ENCODE results near the gene BOLA3.
"Not testable (repeated sequence)": the region's sequence is repeated elsewhere in the genome, so short reads cannot be mapped to it uniquely, and the experiment has no call there.

Gene BOLA3

DNA sequence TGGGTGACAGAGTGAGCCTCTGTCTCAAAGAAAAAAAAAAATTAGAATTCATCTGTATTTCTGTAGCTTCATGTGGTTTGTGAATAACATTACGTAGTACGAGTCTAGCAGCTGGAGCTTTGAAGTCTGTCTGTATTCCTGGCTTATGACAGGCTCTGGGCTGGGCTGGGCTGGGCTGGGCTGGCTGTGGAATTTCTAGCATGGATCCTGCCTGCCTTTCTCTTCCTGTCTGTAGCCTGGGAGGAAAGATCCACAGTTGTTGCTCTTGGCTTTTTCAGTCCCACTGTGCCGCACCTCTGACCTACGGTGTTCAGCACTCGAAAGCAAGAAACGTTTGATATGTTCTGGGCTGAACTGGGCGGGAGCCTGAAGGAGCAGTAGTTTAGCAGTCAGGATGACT is 55.4 kb downstream of the BOLA3 start:
- no peak overlapping the region for H2BK15ac ChIP-seq (ENCODE audit: low read depth, poor library complexity, severe bottlenecking)
- H3K14ac ChIP-seq (ENCODE audit: low read length in 2 of 2): no peak overlapping the region
- no peak overlapping the region for H3K9ac ChIP-seq (ENCODE audit: low read length)
- no peak overlapping the region for H2BK120ac ChIP-seq (ENCODE audit: low read depth, low read length)
- no peak overlapping the region for H2AK5ac ChIP-seq (ENCODE audit: low read length, severe bottlenecking)
- H3K79me1 ChIP-seq (replicated peaks; ENCODE audit: low read length, poor library complexity, severe bottlenecking): peaks cover 13% of the 10 kb centered on the region
- no peak overlapping the region for H3K4me3 ChIP-seq (ENCODE audit: insufficient read depth in 1 of 2, low read depth in 1 of 2, low read length in 2 of 2)
- H3K36me3 ChIP-seq (ENCODE audit: control insufficient read depth in 1 of 2, insufficient read depth in 2 of 2, low read depth in 1 of 2, low read length in 2 of 2): peaks cover 53 to 67% of the 10 kb centered on the region in 2 experiments
- no peak overlapping the region for H4K8ac ChIP-seq (ENCODE audit: low read length)
- H3K27me3 ChIP-seq (ENCODE audit: control insufficient read depth in 1 of 2, insufficient read depth in 1 of 2, low read length in 2 of 2): no peaks in the 10 kb centered on the region
- H2BK5ac ChIP-seq (ENCODE audit: low read depth, low read length, poor library complexity, severe bottlenecking): no peak overlapping the region
- no peak for DNase-seq
- no peak overlapping the region for H2AFZ ChIP-seq (ENCODE audit: low read depth, low read length)
- H3K23ac ChIP-seq (ENCODE audit: low read length in 2 of 2): no peak overlapping the region
- H3K27ac ChIP-seq (ENCODE audit: low read length, poor library complexity, severe bottlenecking): no peak overlapping the region
- H3K4me2 ChIP-seq (ENCODE audit: low read length, poor library complexity, severe bottlenecking): no peak overlapping the region
- H3K4ac ChIP-seq (ENCODE audit: low read depth in 1 of 2, low read length in 2 of 2): no peak overlapping the region
- no peak overlapping the region for H3K18ac ChIP-seq (ENCODE audit: low read depth in 1 of 2, low read length in 2 of 2)
- no peaks in the 10 kb centered on the region for H3K9me3 ChIP-seq (ENCODE audit: control insufficient read depth, low read length)
- 97% methylated on average over 7 of the region's 7 CpGs for WGBS
- no peak overlapping the region for H2BK12ac ChIP-seq (ENCODE audit: low read length in 2 of 2)
- peaks cover 9% of the 10 kb centered on the region for H3K4me1 ChIP-seq (ENCODE audit: control insufficient read depth, insufficient read depth, low read depth, low read length)
- no peak overlapping the region for H4K91ac ChIP-seq (ENCODE audit: low read length)

- Histone ChIP-seq H3K9me3 (ENCODE audit: control insufficient read depth, low read length) (no peaks in the 10 kb centered on the region), H3K79me1 (replicated peaks; ENCODE audit: low read length, poor library complexity, severe bottlenecking) (peaks cover 13% of the 10 kb centered on the region)
These were observed 56.3 kb downstream of the BOLA3 start for GRCh38 chr2:74091391-74091790.

GRCh38 chr2:74089816-74090745 is 57.6 kb downstream of the BOLA3 start:
- Histone ChIP-seq H3K79me1 (replicated peaks; ENCODE audit: low read length, poor library complexity, severe bottlenecking) (peaks cover 15% of the 10 kb centered on the region), H3K14ac (ENCODE audit: low read length in 2 of 2) (no peak overlapping the region), H3K27me3 (ENCODE audit: control insufficient read depth in 1 of 2, insufficient read depth in 1 of 2, low read length in 2 of 2) (no peaks in the 10 kb centered on the region), H3K4me2 (ENCODE audit: low read length, poor library complexity, severe bottlenecking) (no peak overlapping the region), H2BK120ac (ENCODE audit: low read depth, low read length) (no peak overlapping the region), H4K91ac (ENCODE audit: low read length) (no peak overlapping the region), H3K36me3 (ENCODE audit: control insufficient read depth in 1 of 2, insufficient read depth in 2 of 2, low read depth in 1 of 2, low read length in 2 of 2) (peaks cover 61 to 63% of the 10 kb centered on the region in 2 experiments), H3K18ac (ENCODE audit: low read depth in 1 of 2, low read length in 2 of 2) (no peak overlapping the region), H3K23ac (ENCODE audit: low read length in 2 of 2) (no peak overlapping the region), H2AFZ (ENCODE audit: low read depth, low read length) (no peak overlapping the region), H2BK12ac (ENCODE audit: low read length in 2 of 2) (no peak overlapping the region), H4K8ac (ENCODE audit: low read length) (no peak overlapping the region), H2AK5ac (ENCODE audit: low read length, severe bottlenecking) (no peak overlapping the region), H2BK15ac (ENCODE audit: low read depth, poor library complexity, severe bottlenecking) (no peak overlapping the region), H3K4ac (ENCODE audit: low read depth in 1 of 2, low read length in 2 of 2) (no peak overlapping the region), H3K27ac (ENCODE audit: low read length, poor library complexity, severe bottlenecking) (no peak overlapping the region), H3K9me3 (ENCODE audit: control insufficient read depth, low read length) (no peaks in the 10 kb centered on the region), H3K9ac (ENCODE audit: low read length) (no peak overlapping the region), H3K4me1 (ENCODE audit: control insufficient read depth, insufficient read depth, low read depth, low read length) (peaks cover 9% of the 10 kb centered on the region), H3K4me3 (ENCODE audit: insufficient read depth in 1 of 2, low read depth in 1 of 2, low read length in 2 of 2) (no peak overlapping the region), H2BK5ac (ENCODE audit: low read depth, low read length, poor library complexity, severe bottlenecking) (no peak overlapping the region)
- no peak for DNase-seq
- 93% methylated on average over 26 of the region's 26 CpGs for WGBS

More at GRCh38 chr2:74091391-74091790, 56.3 kb downstream of the BOLA3 start:
- H3K9ac ChIP-seq (ENCODE audit: low read length): no peak overlapping the region
- H3K18ac ChIP-seq (ENCODE audit: low read depth in 1 of 2, low read length in 2 of 2): no peak overlapping the region
- no peak overlapping the region for H4K8ac ChIP-seq (ENCODE audit: low read length)
- H3K23ac ChIP-seq (ENCODE audit: low read length in 2 of 2): no peak overlapping the region
- H3K36me3 ChIP-seq (ENCODE audit: control insufficient read depth in 1 of 2, insufficient read depth in 2 of 2, low read depth in 1 of 2, low read length in 2 of 2): peaks cover 53 to 67% of the 10 kb centered on the region in 2 experiments
- H2BK15ac ChIP-seq (ENCODE audit: low read depth, poor library complexity, severe bottlenecking): no peak overlapping the region
- no peak for DNase-seq
- no peak overlapping the region for H2BK120ac ChIP-seq (ENCODE audit: low read depth, low read length)
- no peak overlapping the region for H3K14ac ChIP-seq (ENCODE audit: low read length in 2 of 2)
- peaks cover 9% of the 10 kb centered on the region for H3K4me1 ChIP-seq (ENCODE audit: control insufficient read depth, insufficient read depth, low read depth, low read length)
- no peak overlapping the region for H4K91ac ChIP-seq (ENCODE audit: low read length)
- no peak overlapping the region for H2BK12ac ChIP-seq (ENCODE audit: low read length in 2 of 2)
- H3K27ac ChIP-seq (ENCODE audit: low read length, poor library complexity, severe bottlenecking): no peak overlapping the region
- no peak overlapping the region for H3K4me3 ChIP-seq (ENCODE audit: insufficient read depth in 1 of 2, low read depth in 1 of 2, low read length in 2 of 2)
- H2AFZ ChIP-seq (ENCODE audit: low read depth, low read length): no peak overlapping the region
- no peak overlapping the region for H2BK5ac ChIP-seq (ENCODE audit: low read depth, low read length, poor library complexity, severe bottlenecking)
- no peaks in the 10 kb centered on the region for H3K27me3 ChIP-seq (ENCODE audit: control insufficient read depth in 1 of 2, insufficient read depth in 1 of 2, low read length in 2 of 2)
- no peak overlapping the region for H3K4ac ChIP-seq (ENCODE audit: low read depth in 1 of 2, low read length in 2 of 2)
- WGBS: 94% methylated on average over 3 of the region's 3 CpGs
- no peak overlapping the region for H2AK5ac ChIP-seq (ENCODE audit: low read length, severe bottlenecking)
- H3K4me2 ChIP-seq (ENCODE audit: low read length, poor library complexity, severe bottlenecking): no peak overlapping the region

- WGBS: 96% methylated on average over 7 of the region's 8 CpGs
- H3K14ac ChIP-seq (ENCODE audit: low read length in 2 of 2); H3K9ac ChIP-seq (ENCODE audit: low read length); H2BK120ac ChIP-seq (ENCODE audit: low read depth, low read length); H2BK5ac ChIP-seq (ENCODE audit: low read depth, low read length, poor library complexity, severe bottlenecking); H4K8ac ChIP-seq (ENCODE audit: low read length); H2AFZ ChIP-seq (ENCODE audit: low read depth, low read length); H2BK12ac ChIP-seq (ENCODE audit: low read length in 2 of 2); H3K4me1 ChIP-seq (ENCODE audit: control insufficient read depth, insufficient read depth, low read depth, low read length); DNase-seq; H3K4me2 ChIP-seq (ENCODE audit: low read length, poor library complexity, severe bottlenecking); H3K9me3 ChIP-seq (ENCODE audit: control insufficient read depth, low read length); H3K18ac ChIP-seq (ENCODE audit: low read depth in 1 of 2, low read length in 2 of 2); H3K23ac ChIP-seq (ENCODE audit: low read length in 2 of 2); H2BK15ac ChIP-seq (ENCODE audit: low read depth, poor library complexity, severe bottlenecking); H3K27ac ChIP-seq (ENCODE audit: low read length, poor library complexity, severe bottlenecking); H4K91ac ChIP-seq (ENCODE audit: low read length); H3K4me3 ChIP-seq (ENCODE audit: insufficient read depth in 1 of 2, low read depth in 1 of 2, low read length in 2 of 2); H3K4ac ChIP-seq (ENCODE audit: low read depth in 1 of 2, low read length in 2 of 2); H2AK5ac ChIP-seq (ENCODE audit: low read length, severe bottlenecking); H3K27me3 ChIP-seq (ENCODE audit: control insufficient read depth in 1 of 2, insufficient read depth in 1 of 2, low read length in 2 of 2): not testable (repeated sequence)
- Histone ChIP-seq H3K79me1 (replicated peaks; ENCODE audit: low read length, poor library complexity, severe bottlenecking) (peaks cover 13% of the 10 kb centered on the region), H3K36me3 (ENCODE audit: control insufficient read depth in 1 of 2, insufficient read depth in 2 of 2, low read depth in 1 of 2, low read length in 2 of 2) (peaks cover 49 to 51% of the 10 kb centered on the region in 2 experiments)
These were observed 59.0 kb downstream of the BOLA3 start for GRCh38 chr2:74088676-74089075.

All from mesenchymal stem cell (in vitro differentiated cells and primary cell).